Activated CD8-positive, alpha-beta T cell treated with anti-CD3 and anti-CD28 coated beads for 36 hours (primary cell): ENCODE data around the gene HNRNPA2B1. TPM values are rescaled to one million over a fixed set of nuclear protein-coding genes. Genes with fewer than 3 reads are reported as not detected.
"Not testable (repeated sequence)": the region's sequence is repeated elsewhere in the genome, so short reads cannot be mapped to it uniquely, and the experiment has no call there.

Experiments
- ATAC-seq: fragments of 200-7000 bp; cut with Tn5 transposase; one replicate; pipeline ENCODE4 v1.10.0; 2021; ENCODE audit warnings: mild to moderate bottlenecking, moderate library complexity
- CTCF ChIA-PET: fragments of 350-600 bp; sonication (Branson Sonifier 250); formaldehyde crosslinking; loops from one replicate; lab custom pipeline; 2021; ENCODE audit warnings: antibody characterized with exemption; lab: Charles Lee
- POLR2A ChIA-PET: fragments of 350-600 bp; sonication (Branson Sonifier 250); formaldehyde crosslinking; loops from one replicate; lab custom pipeline; 2021; ENCODE audit warnings: antibody characterized with exemption; lab: Charles Lee
- DNase-seq: peaks from one replicate; pipeline ENCODE4 v3.0.0-alpha.2; 2020
- H3K27ac Mint-ChIP-seq: one replicate; pipeline ENCODE4 v1.8.0; 2021; ENCODE audit warnings: mild to moderate bottlenecking, mixed read lengths
- H3K27me3 Mint-ChIP-seq: one replicate; pipeline ENCODE4 v1.8.0; 2021; ENCODE audit warnings: mixed read lengths
- H3K36me3 Mint-ChIP-seq: one replicate; pipeline ENCODE4 v1.8.0; 2021; ENCODE audit warnings: low read depth, mixed read lengths
- H3K4me1 Mint-ChIP-seq: one replicate; pipeline ENCODE4 v1.8.0; 2021; ENCODE audit warnings: low read depth, mixed read lengths
- H3K4me3 Mint-ChIP-seq: one replicate; pipeline ENCODE4 v1.8.0; 2021; ENCODE audit warnings: mild to moderate bottlenecking, moderate library complexity, mixed read lengths
- H3K9me3 Mint-ChIP-seq: one replicate; pipeline ENCODE4 v1.8.0; 2021; ENCODE audit warnings: mixed read lengths
- CTCF ChIP-seq: fragments of 200-600 bp; IDR thresholded peaks from one replicate; pipeline ENCODE4 v1.8.0; 2022; ENCODE audit warnings: antibody characterized with exemption, mild to moderate bottlenecking
- intact Hi-C: fragments of 100-400 bp; cut with micrococcal nuclease; formaldehyde crosslinking; loops from one replicate; pipeline ENCODE4 v1.10.0; 2022
- total RNA-seq, 2 experiments: library from RNA; stranded (reverse); gene quantifications; one replicate each; pipeline ENCODE4 v1.2.3, GENCODE V29; 2021

Gene HNRNPA2B1
- total RNA-seq, 2 experiments from 2014 or later, result 871 to 893 TPM

GRCh38 chr7:26155531-26156375 is 44.8 kb downstream of the HNRNPA2B1 start:
- Mint-ChIP-seq H3K9me3 (no peaks in the 10 kb centered on the region), H3K4me1 (peaks cover 82% of the 10 kb centered on the region), H3K27ac (peak overlapping the region; percentile 96), H3K4me3 (peak overlapping the region; percentile 96), H3K36me3 (peaks cover 51% of the 10 kb centered on the region), H3K27me3 (no peaks in the 10 kb centered on the region)
- DNase-seq, result no peak
- ChIA-PET CTCF (interaction anchor here (0.6 to 3.9 kb wide), 11 partner anchors 32 to 263 kb away, joined by 3 to 21 read pairs (median 4); no protein-coding TSS in a partner anchor), POLR2A (interaction anchor here (0.6 to 13.9 kb wide), 6 partner anchors 11 to 77 kb away, joined by 3 to 359 read pairs (median 25); partner anchors contain the start of genes CBX3 and HNRNPA2B1)
- no peak for TF ChIP-seq CTCF
- intact Hi-C loops, result no loop called here
- no peak for ATAC-seq

- ATAC-seq, result peak; percentile 14
- Mint-ChIP-seq H3K4me3 (peak overlapping the region; percentile 96), H3K4me1 (peaks cover 70% of the 10 kb centered on the region)
Measured at GRCh38 chr7:26153823-26154783, 46.4 kb downstream of the HNRNPA2B1 start.

DNA sequence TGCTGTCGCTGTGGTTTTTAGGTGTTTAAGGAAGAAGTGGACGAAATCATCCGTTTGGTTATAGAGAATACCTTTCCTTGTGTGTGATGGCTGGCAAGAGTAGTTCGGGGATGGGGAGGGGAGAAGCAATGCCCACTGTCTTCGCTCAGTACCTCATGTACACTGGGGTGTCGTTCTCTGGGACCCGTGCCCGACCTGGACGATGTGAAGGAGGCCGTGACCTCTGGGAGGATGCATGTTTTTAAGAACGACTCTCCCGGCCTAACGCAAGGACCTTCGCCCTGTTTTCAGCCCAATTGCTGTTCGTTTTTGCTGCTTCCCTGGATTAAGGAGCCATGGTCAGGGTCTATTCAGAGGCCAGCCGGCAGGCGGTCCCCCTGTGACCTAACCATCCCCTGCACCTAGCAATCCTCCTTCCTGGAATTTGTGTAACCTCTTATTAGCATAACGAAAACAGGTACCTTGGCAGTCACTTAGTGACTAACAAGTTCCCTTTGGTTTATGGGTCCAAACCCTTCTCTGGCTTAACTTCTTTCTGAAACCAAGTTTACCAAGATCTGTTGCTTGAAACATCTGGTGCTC is 47.2 kb downstream of the HNRNPA2B1 start:
- Mint-ChIP-seq H3K36me3 (peaks cover 40% of the 10 kb centered on the region), H3K4me3 (peak overlapping the region; percentile 96), H3K4me1 (peaks cover 62% of the 10 kb centered on the region), H3K27me3 (no peaks in the 10 kb centered on the region), H3K9me3 (no peaks in the 10 kb centered on the region), H3K27ac (peak overlapping the region; percentile 96)
- DNase-seq (peak; percentile 44), ATAC-seq (peak; percentile 23)
- intact Hi-C loops, result loop anchor here (1.0 to 5.0 kb wide), 2 partner anchors 34 to 61 kb away; no protein-coding TSS in a partner anchor
- POLR2A ChIA-PET, result interaction anchor here (1.4 to 13.9 kb wide), 4 partner anchors 31 to 51 kb away, joined by 4 to 359 read pairs (median 66); partner anchors contain the start of genes CBX3 and HNRNPA2B1
- CTCF ChIA-PET, result interaction anchor here (1.4 kb wide), 1 partner anchor 72 kb away, joined by 5 read pairs; no protein-coding TSS in a partner anchor
- TF ChIP-seq CTCF, result no peak

More at GRCh38 chr7:26153823-26154783, 46.4 kb downstream of the HNRNPA2B1 start:
- no peak for TF ChIP-seq CTCF
- no peaks in the 10 kb centered on the region for H3K27me3 Mint-ChIP-seq
- H3K9me3 Mint-ChIP-seq, result no peaks in the 10 kb centered on the region
- peaks cover 46% of the 10 kb centered on the region for H3K36me3 Mint-ChIP-seq
- peak overlapping the region; percentile 96 for H3K27ac Mint-ChIP-seq
- peak; percentile 47 for DNase-seq
- intact Hi-C loops, result loop anchor here (1.0 to 5.0 kb wide), 2 partner anchors 33 to 62 kb away; no protein-coding TSS in a partner anchor
- ChIA-PET POLR2A (interaction anchor here (0.7 to 13.9 kb wide), 7 partner anchors 12 to 55 kb away, joined by 3 to 359 read pairs (median 17); partner anchors contain the start of genes CBX3 and HNRNPA2B1), CTCF (no interaction called here)

DNA sequence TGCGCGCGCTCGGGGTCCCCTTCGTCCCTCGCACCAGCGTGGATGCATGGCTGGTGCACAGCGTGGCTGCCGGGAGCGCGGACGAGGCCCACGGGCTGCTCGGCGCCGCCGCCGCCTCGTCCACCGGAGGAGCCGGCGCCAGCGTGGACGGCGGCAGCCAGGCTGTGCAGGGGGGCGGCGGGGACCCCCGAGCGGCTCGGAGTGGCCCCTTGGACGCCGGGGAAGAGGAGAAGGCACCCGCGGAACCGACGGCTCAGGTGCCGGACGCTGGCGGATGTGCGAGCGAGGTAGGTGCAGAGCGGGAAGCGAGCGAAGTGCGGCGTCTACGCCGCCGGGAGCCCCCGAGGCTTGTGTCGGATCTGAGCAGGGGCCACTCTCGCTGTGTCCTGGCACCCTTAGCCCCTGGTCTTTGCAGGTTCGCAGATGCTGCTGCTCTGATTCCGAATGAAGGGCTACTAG is 47.7 kb downstream of the HNRNPA2B1 start:
- H3K27me3 Mint-ChIP-seq, H3K9me3 Mint-ChIP-seq: not testable (repeated sequence)
- intact Hi-C loops, result loop anchor here (1.0 to 5.0 kb wide), 2 partner anchors 34 to 61 kb away; no protein-coding TSS in a partner anchor
- H3K27ac Mint-ChIP-seq, result peak overlapping the region; percentile 96
- ATAC-seq (peak; percentile 15), DNase-seq (peak; percentile 64)
- CTCF ChIA-PET, result interaction anchor here (0.9 to 2.9 kb wide), 7 partner anchors 40 to 260 kb away, joined by 3 to 20 read pairs (median 9); no protein-coding TSS in a partner anchor
- H3K4me3 Mint-ChIP-seq, result peak overlapping the region; percentile 96
- H3K36me3 Mint-ChIP-seq, result peaks cover 36% of the 10 kb centered on the region
- POLR2A ChIA-PET, result interaction anchor here (0.6 to 13.9 kb wide), 10 partner anchors 9 to 87 kb away, joined by 3 to 359 read pairs (median 8); partner anchors contain the start of genes CBX3 and HNRNPA2B1
- H3K4me1 Mint-ChIP-seq, result peaks cover 57% of the 10 kb centered on the region
